HepG2 (cell line): ENCODE measurements around the gene ARMH4. TPM values are rescaled to one million over a fixed set of nuclear protein-coding genes. Genes with fewer than 3 reads are reported as not detected.

Experiments
- ATAC-seq: fragments of 200-7000 bp; cut with Tn5 transposase; 3 replicates; pipeline ENCODE4 v1.9.1; 2020; ENCODE audit warnings: mild to moderate bottlenecking, moderate library complexity
- BruUV-seq: library from RNA; stranded (reverse); fragments of 400-500 nt; replicated peaks from 2 replicates; lab custom pipeline; 2021; lab: Mats Ljungman, UMichigan
- CTCF ChIA-PET: fragments of 300-600 bp; formaldehyde crosslinking; extraction: SDS; loops from one replicate; lab custom pipeline; 2021; ENCODE audit warnings: low total read pairs, inconsistent platforms, low intra/inter-chr PET ratio; lab: Yijun Ruan, JAX
- POLR2A ChIA-PET: fragments of 350-600 bp; sonication (Branson Sonifier 250); formaldehyde crosslinking; loops from one replicate; lab custom pipeline; 2020; ENCODE audit warnings: antibody characterized with exemption, inconsistent platforms; lab: Yijun Ruan, JAX
- DNase-seq: peaks from one replicate; pipeline ENCODE4 v3.0.0-alpha.2; 2015; ENCODE audit warnings: low spot score
- FAIRE-seq: peaks from 3 replicates; lab custom pipeline; 2011; peaks lifted over from hg19 to GRCh38; lab: Jason Lieb, UNC
- H2AFZ ChIP-seq: one replicate; pipeline ENCODE4 v1.6.1; 2011; ENCODE audit warnings: low read length, inconsistent platforms
- H3K27ac ChIP-seq: fragments of 300-600 bp; 3 replicates; pipeline ENCODE4 v1.8.0; 2011; ENCODE audit warnings: mixed run types, mild to moderate bottlenecking, mixed read lengths, low read length, inconsistent platforms; ENCODE audit not compliant: insufficient read depth; ENCODE audit errors: extremely low read length
- H3K27me3 ChIP-seq, 2 experiments: fragments of 200-600 bp in 1 of 2; 2 replicates in 1 of 2; 3 replicates in 1 of 2; pipeline versions ENCODE4 v1.6.0 to v1.8.0; 2011; ENCODE audit warnings: low read length in 2 of 2, mild to moderate bottlenecking in 2 of 2, moderate library complexity in 2 of 2, inconsistent platforms in 1 of 2; ENCODE audit not compliant: insufficient read depth in 2 of 2, control insufficient read depth in 1 of 2
- H3K36me3 ChIP-seq, 2 experiments: fragments of 200-600 bp in 1 of 2; replicated peaks in 1 of 2; 2 replicates in 1 of 2; 3 replicates in 1 of 2; pipeline versions ENCODE4 v1.5.1 to v1.8.0; 2011; ENCODE audit warnings: low read length in 2 of 2, inconsistent platforms in 1 of 2; ENCODE audit not compliant: insufficient read depth in 2 of 2, control insufficient read depth in 1 of 2
- H3K4me1 ChIP-seq: 2 replicates; pipeline ENCODE4 v1.5.1; 2012; ENCODE audit warnings: low read length, inconsistent platforms; ENCODE audit not compliant: insufficient read depth
- H3K4me2 ChIP-seq: 2 replicates; pipeline ENCODE4 v1.6.0; 2011; ENCODE audit warnings: low read depth, low read length, inconsistent platforms
- H3K4me3 ChIP-seq, 3 experiments: fragments of 200-600 bp in 1 of 3; sonication (generic), shearing (Covaris generic) in 1 of 3; replicated peaks in 1 of 3; 2 replicates each; pipeline ENCODE4 v1.5.1; 2011 to 2016; ENCODE audit warnings: low read length in 3 of 3, inconsistent platforms in 2 of 3, low read depth in 2 of 3, mild to moderate bottlenecking in 2 of 3, control low read depth in 1 of 3, mixed read lengths in 1 of 3; ENCODE audit not compliant: insufficient read depth in 1 of 3
- H3K79me2 ChIP-seq: one replicate; pipeline ENCODE4 v1.6.1; 2011; ENCODE audit warnings: low read length, inconsistent platforms; ENCODE audit not compliant: insufficient read depth
- H3K9ac ChIP-seq: 2 replicates; pipeline ENCODE4 v1.6.0; 2011; ENCODE audit warnings: mild to moderate bottlenecking, low read depth, low read length, inconsistent platforms; ENCODE audit not compliant: insufficient read depth
- H3K9me3 ChIP-seq: 2 replicates; pipeline ENCODE4 v1.5.1; 2012; ENCODE audit warnings: mild to moderate bottlenecking, low read length
- H4K20me1 ChIP-seq: 2 replicates; pipeline ENCODE4 v1.6.0; 2011; ENCODE audit warnings: inconsistent platforms, mild to moderate bottlenecking, low read length, moderate library complexity; ENCODE audit not compliant: insufficient read depth
- CEBPG ChIP-seq: IDR thresholded peaks from 2 replicates; pipeline ENCODE4 v1.6.1; 2016
- DDIT3 ChIP-seq: sonication (generic); formaldehyde crosslinking; IDR thresholded peaks from 2 replicates; pipeline ENCODE4 v1.4.0; 2020; ENCODE audit warnings: mild to moderate bottlenecking, missing genetic modification reagents
- ESRRA ChIP-seq: sonication (generic); formaldehyde crosslinking; IDR thresholded peaks from 2 replicates; pipeline ENCODE4 v1.5.1; 2020; ENCODE audit warnings: mild to moderate bottlenecking, low read depth, missing genetic modification reagents
- MYNN ChIP-seq: sonication (generic); formaldehyde crosslinking; IDR thresholded peaks from 2 replicates; pipeline ENCODE4 v1.4.0; 2020; ENCODE audit warnings: mild to moderate bottlenecking, low read depth, missing genetic modification reagents
- RARG ChIP-seq: sonication (generic); formaldehyde crosslinking; IDR thresholded peaks from 2 replicates; pipeline ENCODE4 v1.4.0; 2020; ENCODE audit warnings: low read depth, mild to moderate bottlenecking, missing genetic modification reagents
- TBP ChIP-seq: sonication (generic); formaldehyde crosslinking; IDR thresholded peaks from 2 replicates; pipeline ENCODE4 v1.5.0; 2020; ENCODE audit warnings: missing genetic modification reagents
- ZFP36L2 ChIP-seq: sonication (generic); formaldehyde crosslinking; IDR thresholded peaks from 2 replicates; pipeline ENCODE4 v1.4.0; 2020; ENCODE audit warnings: missing genetic modification reagents
- ZNF251 ChIP-seq: sonication (generic); formaldehyde crosslinking; IDR thresholded peaks from 2 replicates; pipeline ENCODE4 v1.9.0; 2021; ENCODE audit warnings: mild to moderate bottlenecking, missing genetic modification reagents
- ZNF260 ChIP-seq: sonication (generic); formaldehyde crosslinking; IDR thresholded peaks from 2 replicates; pipeline ENCODE4 v1.4.0; 2020; ENCODE audit warnings: missing genetic modification reagents, low read depth, mild to moderate bottlenecking, borderline replicate concordance
- WGBS: methylation state at CpG from one replicate; pipeline ENCODE4 v1.1.6; 2017; ENCODE audit warnings: low lambda C conversion rate; 5-methylcytosine and 5-hydroxymethylcytosine counted together
- in situ Hi-C: cut with HindIII; loops from 2 replicates; pipeline ENCODE4 v1.10.0; 2017; ENCODE audit warnings: low pct_unique_long_range_greater_than_20kb; ENCODE audit not compliant: extremely low pct_ligation_motif_present
- intact Hi-C: fragments of 100-400 bp; cut with micrococcal nuclease; formaldehyde crosslinking; loops from one replicate; pipeline ENCODE4 v1.10.0; 2022; ENCODE audit not compliant: unreplicated experiment
- polyA plus RNA-seq, 8 experiments: library from polyadenylated mRNA; depleted of rRNA in 3 of 8; stranded (reverse) in 7 of 8; unstranded in 1 of 8; fragments of >200 nt; fragmentation: Illumina TruSeq in 4 of 8; extraction: Trizol in 4 of 8; gene quantifications; 2 replicates each; pipeline versions ENCODE4 v1.2.1 to v1.2.3, GENCODE V29; 2011 to 2016; ENCODE audit warnings: low read depth in 4 of 8, missing spikeins in 1 of 8, mixed read lengths in 1 of 8; ENCODE audit not compliant: insufficient read depth in 1 of 8
- total RNA-seq, 5 experiments: library from RNA; depleted of rRNA; stranded (reverse); fragments of >200 nt; fragmentation: Illumina TruSeq; extraction: Trizol; gene quantifications; 2 replicates each; pipeline ENCODE4 v1.2.3, GENCODE V29; 2016; ENCODE audit warnings: low read depth in 1 of 5
- TF ChIP-seq, protein P1 (sequence below): fragments of 450-650 bp; IDR thresholded peaks from 2 replicates; pipeline ENCODE4 v1.6.1; 2017; ENCODE audit warnings: mild to moderate bottlenecking
- TF ChIP-seq, protein P2 (sequence below): sonication (generic); formaldehyde crosslinking; IDR thresholded peaks from 2 replicates; pipeline ENCODE4 v1.4.0; 2020; ENCODE audit warnings: mild to moderate bottlenecking, low read depth, missing genetic modification reagents

The ARMH4 gene
- total and polyA plus RNA-seq, 2 of the 13 experiments (the other 11 are each of a cell fraction or from before 2014, with no cell fraction given) = 0.02 to 0.18 TPM

DNA sequence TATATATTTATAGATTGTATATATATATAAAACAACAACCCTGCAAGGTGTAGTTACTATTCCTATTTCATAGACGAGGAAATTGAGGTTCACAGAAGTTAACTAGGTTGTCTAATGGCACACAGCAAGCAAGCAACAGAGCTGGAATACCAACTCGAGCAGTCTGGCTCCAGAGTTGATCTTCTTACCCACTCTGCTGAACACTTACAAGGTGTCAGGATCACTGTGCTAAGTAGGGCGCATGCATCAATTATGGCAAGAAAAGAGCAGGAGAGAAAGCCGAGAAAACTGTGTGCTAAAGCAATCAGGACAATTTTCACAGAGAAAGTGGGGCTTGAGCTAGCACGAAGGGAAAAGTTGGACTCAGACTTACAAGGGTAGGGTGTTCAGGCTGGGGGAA, 15.9 kb upstream of the ARMH4 start:
- peaks cover 12% of the 10 kb centered on the region for H3K4me1 ChIP-seq
- no peaks in the 10 kb centered on the region for H3K79me2 ChIP-seq
- H3K27me3 ChIP-seq = no peaks in the 10 kb centered on the region
- intact Hi-C loops (no loop called here), in situ Hi-C loops (loop anchor here (5.0 kb wide), 1 partner anchor 61 kb away; no protein-coding TSS in a partner anchor)
- FAIRE-seq (no peak), DNase-seq (no peak), ATAC-seq (no peak)
- CTCF ChIA-PET = no interaction called here
- no peak overlapping the region for H3K4me2 ChIP-seq
- WGBS = 20% methylated on average over 5 of the region's 5 CpGs
- no peaks in the 10 kb centered on the region for H4K20me1 ChIP-seq
- no peak for TF ChIP-seq ZNF260 (CRISPR knock-in tag)
- TF ChIP-seq CEBPG = no peak
- TF ChIP-seq TBP (CRISPR knock-in tag) = no peak
- TF ChIP-seq RARG = no peak
- TF ChIP-seq, protein P1, sequence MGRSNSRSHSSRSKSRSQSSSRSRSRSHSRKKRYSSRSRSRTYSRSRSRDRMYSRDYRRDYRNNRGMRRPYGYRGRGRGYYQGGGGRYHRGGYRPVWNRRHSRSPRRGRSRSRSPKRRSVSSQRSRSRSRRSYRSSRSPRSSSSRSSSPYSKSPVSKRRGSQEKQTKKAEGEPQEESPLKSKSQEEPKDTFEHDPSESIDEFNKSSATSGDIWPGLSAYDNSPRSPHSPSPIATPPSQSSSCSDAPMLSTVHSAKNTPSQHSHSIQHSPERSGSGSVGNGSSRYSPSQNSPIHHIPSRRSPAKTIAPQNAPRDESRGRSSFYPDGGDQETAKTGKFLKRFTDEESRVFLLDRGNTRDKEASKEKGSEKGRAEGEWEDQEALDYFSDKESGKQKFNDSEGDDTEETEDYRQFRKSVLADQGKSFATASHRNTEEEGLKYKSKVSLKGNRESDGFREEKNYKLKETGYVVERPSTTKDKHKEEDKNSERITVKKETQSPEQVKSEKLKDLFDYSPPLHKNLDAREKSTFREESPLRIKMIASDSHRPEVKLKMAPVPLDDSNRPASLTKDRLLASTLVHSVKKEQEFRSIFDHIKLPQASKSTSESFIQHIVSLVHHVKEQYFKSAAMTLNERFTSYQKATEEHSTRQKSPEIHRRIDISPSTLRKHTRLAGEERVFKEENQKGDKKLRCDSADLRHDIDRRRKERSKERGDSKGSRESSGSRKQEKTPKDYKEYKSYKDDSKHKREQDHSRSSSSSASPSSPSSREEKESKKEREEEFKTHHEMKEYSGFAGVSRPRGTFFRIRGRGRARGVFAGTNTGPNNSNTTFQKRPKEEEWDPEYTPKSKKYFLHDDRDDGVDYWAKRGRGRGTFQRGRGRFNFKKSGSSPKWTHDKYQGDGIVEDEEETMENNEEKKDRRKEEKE = no peak
- no peak for TF ChIP-seq DDIT3 (CRISPR knock-in tag)
- no peak for TF ChIP-seq ZNF251 (CRISPR knock-in tag)
- TF ChIP-seq, protein P2, sequence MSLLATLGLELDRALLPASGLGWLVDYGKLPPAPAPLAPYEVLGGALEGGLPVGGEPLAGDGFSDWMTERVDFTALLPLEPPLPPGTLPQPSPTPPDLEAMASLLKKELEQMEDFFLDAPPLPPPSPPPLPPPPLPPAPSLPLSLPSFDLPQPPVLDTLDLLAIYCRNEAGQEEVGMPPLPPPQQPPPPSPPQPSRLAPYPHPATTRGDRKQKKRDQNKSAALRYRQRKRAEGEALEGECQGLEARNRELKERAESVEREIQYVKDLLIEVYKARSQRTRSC = no peak
- no peak for TF ChIP-seq ZFP36L2
- TF ChIP-seq ESRRA = no peak
- no peak for TF ChIP-seq MYNN (CRISPR knock-in tag)
- no peaks in the 10 kb centered on the region for H3K36me3 ChIP-seq
- H3K9me3 ChIP-seq = no peaks in the 10 kb centered on the region
- no peak overlapping the region for H3K27ac ChIP-seq
- BruUV-seq = no TSS peak
- H3K4me3 ChIP-seq = no peak overlapping the region
- H3K9ac ChIP-seq = no peak overlapping the region
- no peak overlapping the region for H2AFZ ChIP-seq
- POLR2A ChIA-PET = no interaction called here
